Cardiac muscle cell (in vitro differentiated cells and primary cell): ENCODE data around the gene SMIM35. TPM values are rescaled to one million over a fixed set of nuclear protein-coding genes. Genes with fewer than 3 reads are reported as not detected.

Experiments used
- DNase-seq, 2 donors: peaks; one replicate each; pipeline versions ENCODE4 v3.0.0 to v3.0.0-alpha.2; 2010 to 2017; ENCODE audit warnings: low read depth in 1 of 2, low spot score in 1 of 2
- H3K27ac ChIP-seq: fragments of 200-600 bp; sonication (generic); 2 replicates; pipeline ENCODE4 v1.5.1; 2016
- H3K27me3 ChIP-seq: fragments of 200-600 bp; sonication (generic); 2 replicates; pipeline ENCODE4 v1.6.0; 2016; ENCODE audit warnings: control low read depth
- H3K36me3 ChIP-seq: fragments of 200-600 bp; sonication (generic); 2 replicates; pipeline ENCODE4 v1.5.1; 2016; ENCODE audit warnings: control low read depth
- H3K4me1 ChIP-seq: fragments of 200-600 bp; sonication (generic); 2 replicates; pipeline ENCODE4 v1.8.1; 2017; ENCODE audit warnings: low read depth, mild to moderate bottlenecking, mixed run types
- H3K4me3 ChIP-seq: fragments of 200-600 bp; sonication (generic); 2 replicates; pipeline ENCODE4 v1.5.1; 2016; ENCODE audit warnings: mild to moderate bottlenecking
- H3K9me3 ChIP-seq: fragments of 200-600 bp; sonication (generic); 2 replicates; pipeline ENCODE4 v1.5.1; 2017; ENCODE audit warnings: low read depth, mild to moderate bottlenecking, control low read depth
- polyA plus RNA-seq: library from polyadenylated mRNA; unstranded; fragments of >200 nt; fragmentation: Nextera tagmentation; extraction: Ambion mirVana; gene quantifications from 2 replicates; pipeline ENCODE4 v1.2.1, GENCODE V29; 2016
- total RNA-seq: library from RNA; depleted of rRNA; stranded (reverse); fragments of >200 nt; gene quantifications from 2 replicates; pipeline ENCODE4 v1.2.3, GENCODE V29; 2016
- TF ChIP-seq, protein P1 (sequence below): IDR thresholded peaks from 2 replicates; pipeline ENCODE4 v1.5.1; 2012; ENCODE audit warnings: low read depth, mild to moderate bottlenecking, low read length

The SMIM35 gene
- total and polyA plus RNA-seq, 2 experiments from 2014 or later = not detected

DNA sequence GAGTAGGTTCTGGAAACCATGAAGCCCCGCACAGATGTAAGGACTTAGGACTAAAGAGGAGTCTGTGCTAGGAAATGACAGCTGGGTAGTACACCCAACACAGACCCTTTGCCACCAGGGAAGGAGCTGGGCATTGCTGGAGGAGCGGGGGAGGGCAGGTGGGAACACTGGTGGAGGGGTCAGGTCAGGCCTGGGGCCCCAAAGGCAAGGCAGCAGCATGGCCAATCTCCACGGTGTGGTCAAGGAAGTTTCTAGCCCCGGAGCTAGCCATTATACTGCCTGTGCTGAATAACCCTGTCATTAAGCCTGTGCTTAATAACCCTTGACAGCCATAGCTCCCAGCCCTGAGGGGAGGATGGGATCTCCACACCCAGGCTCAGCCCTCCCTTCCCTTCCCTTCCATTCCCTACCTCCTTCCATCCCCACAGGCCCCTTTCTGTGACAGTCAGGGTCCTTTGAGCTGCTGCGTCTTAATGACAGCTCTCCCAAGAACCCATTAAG, 7.8 kb downstream of the SMIM35 start:
- no peaks in the 10 kb centered on the region for H3K36me3 ChIP-seq
- H3K4me1 ChIP-seq = peaks cover 13% of the 10 kb centered on the region
- no peak for DNase-seq
- H3K9me3 ChIP-seq = no peaks in the 10 kb centered on the region
- H3K27ac ChIP-seq = no peak overlapping the region
- TF ChIP-seq, protein P1, sequence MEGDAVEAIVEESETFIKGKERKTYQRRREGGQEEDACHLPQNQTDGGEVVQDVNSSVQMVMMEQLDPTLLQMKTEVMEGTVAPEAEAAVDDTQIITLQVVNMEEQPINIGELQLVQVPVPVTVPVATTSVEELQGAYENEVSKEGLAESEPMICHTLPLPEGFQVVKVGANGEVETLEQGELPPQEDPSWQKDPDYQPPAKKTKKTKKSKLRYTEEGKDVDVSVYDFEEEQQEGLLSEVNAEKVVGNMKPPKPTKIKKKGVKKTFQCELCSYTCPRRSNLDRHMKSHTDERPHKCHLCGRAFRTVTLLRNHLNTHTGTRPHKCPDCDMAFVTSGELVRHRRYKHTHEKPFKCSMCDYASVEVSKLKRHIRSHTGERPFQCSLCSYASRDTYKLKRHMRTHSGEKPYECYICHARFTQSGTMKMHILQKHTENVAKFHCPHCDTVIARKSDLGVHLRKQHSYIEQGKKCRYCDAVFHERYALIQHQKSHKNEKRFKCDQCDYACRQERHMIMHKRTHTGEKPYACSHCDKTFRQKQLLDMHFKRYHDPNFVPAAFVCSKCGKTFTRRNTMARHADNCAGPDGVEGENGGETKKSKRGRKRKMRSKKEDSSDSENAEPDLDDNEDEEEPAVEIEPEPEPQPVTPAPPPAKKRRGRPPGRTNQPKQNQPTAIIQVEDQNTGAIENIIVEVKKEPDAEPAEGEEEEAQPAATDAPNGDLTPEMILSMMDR = no peak
- H3K27me3 ChIP-seq = no peaks in the 10 kb centered on the region
- H3K4me3 ChIP-seq = no peak overlapping the region

DNA sequence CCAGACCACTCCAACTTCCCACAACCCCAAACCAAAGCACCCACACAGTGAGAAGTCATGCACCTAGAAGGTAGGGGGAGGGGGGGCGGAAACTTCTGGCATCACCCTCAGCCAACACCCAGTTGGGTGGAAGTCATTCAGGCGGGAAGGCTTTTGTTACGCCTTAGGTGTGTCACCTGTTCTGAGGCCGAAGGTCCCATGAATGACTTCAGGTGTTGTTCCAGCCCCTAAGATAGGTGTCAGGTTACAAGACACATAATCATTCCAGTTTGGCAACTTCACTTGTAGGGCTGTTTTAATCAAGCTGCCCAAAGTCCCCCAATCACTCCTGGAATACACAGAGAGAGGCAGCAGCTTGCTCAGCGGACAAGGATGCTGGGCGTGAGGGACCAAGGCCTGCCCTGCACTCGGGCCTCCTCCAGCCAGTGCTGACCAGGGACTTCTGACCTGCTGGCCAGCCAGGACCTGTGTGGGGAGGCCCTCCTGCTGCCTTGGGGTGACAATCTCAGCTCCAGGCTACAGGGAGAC, 9.9 kb downstream of the SMIM35 start, which contains the start of gene TMPRSS4:
Gene TMPRSS4 (plus strand): TSS at position 325 of the 528 bp plus-strand sequence. CDS start 225 bp downstream, outside the sequence.
- TF ChIP-seq, protein P1 = no peak
- DNase-seq = no peak
- Histone ChIP-seq H3K4me3 (no peak within 1 kb of the TSS), H3K4me1 (no peaks in the 10 kb centered on the region), H3K9me3 (no peaks in the 10 kb centered on the region), H3K27me3 (no peaks in the 10 kb centered on the region), H3K27ac (no peak within 1 kb of the TSS), H3K36me3 (no peaks in the 10 kb centered on the region)

DNA sequence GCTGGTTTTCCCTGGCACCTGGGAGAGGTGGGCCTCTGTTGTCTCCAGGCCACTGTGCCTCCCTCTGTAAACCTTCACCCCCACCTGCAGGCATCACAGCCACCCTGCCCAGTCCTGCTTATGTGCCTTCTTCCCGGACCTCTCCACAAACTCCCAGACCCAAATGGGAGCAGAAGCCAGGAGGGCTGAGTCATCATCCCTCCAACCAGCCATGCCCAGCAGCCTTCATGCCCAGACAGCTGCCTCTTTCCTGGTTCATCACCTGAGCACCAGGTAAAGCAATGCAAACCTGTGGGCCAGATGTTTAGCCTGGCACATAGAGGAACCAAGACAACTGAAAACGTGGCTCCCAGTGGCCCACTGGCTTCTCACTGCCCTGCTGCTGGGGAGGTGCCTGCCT, 12.0 kb downstream of the SMIM35 start:
- Histone ChIP-seq H3K9me3 (no peaks in the 10 kb centered on the region), H3K4me1 (no peaks in the 10 kb centered on the region), H3K4me3 (no peak overlapping the region), H3K27me3 (no peaks in the 10 kb centered on the region), H3K36me3 (no peaks in the 10 kb centered on the region), H3K27ac (no peak overlapping the region)
- TF ChIP-seq, protein P1 = no peak
- DNase-seq = no peak

DNA sequence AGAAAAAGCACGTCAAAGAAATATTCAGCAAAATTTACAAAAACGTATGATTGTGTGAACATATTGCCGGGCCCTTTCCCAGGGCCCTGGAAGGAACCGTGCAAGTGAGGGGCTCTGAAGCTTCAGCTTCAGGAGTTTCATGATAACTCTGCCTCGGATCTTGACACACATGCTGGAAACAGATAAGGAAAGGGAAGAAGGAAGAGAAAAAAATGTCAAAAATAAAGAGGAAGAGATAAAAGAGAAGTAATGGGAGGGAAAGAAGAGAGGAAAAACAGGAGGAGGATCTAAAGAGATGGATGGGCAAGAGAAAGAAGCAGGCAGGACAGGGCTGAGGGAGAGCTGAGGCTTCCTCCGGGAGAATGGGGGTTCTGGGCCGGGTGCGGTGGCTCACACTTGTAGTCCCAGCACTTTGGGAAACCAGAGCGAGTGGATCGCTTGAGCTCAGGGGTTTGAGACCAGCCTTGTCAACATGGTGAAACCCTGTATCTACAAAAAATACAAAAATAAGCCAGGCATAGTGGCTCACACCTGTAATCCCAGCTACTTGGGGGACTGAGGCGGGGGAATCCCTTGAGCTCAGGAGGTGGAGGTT, 12.6 kb downstream of the SMIM35 start:
- H3K27me3 ChIP-seq = no peaks in the 10 kb centered on the region
- H3K27ac ChIP-seq = no peak overlapping the region
- H3K4me1 ChIP-seq = no peaks in the 10 kb centered on the region
- H3K9me3 ChIP-seq = no peaks in the 10 kb centered on the region
- DNase-seq = no peak
- no peaks in the 10 kb centered on the region for H3K36me3 ChIP-seq
- TF ChIP-seq, protein P1 = no peak
- no peak overlapping the region for H3K4me3 ChIP-seq

DNA sequence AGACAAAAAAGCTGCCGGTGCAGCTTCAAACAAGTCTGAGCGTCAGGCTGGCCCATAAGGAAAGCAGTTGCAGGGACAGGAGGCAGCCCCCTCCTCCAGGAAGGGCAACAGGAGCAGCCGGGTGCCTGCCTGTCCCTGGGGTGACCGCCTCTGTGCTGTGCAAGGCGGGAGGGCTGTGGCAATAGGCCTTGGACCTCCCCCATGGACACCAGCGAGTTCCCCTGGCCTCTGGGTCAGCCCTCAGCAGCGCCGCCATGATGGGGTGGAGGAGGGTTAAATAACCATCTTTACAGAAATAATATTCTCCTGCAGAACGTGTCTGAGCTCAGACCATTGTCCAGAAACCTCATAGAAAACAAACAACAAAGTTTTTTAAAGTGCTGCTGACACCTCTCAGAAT, 13.2 kb downstream of the SMIM35 start:
- Histone ChIP-seq H3K27ac (no peak overlapping the region), H3K4me3 (no peak overlapping the region), H3K4me1 (no peaks in the 10 kb centered on the region), H3K9me3 (no peaks in the 10 kb centered on the region), H3K36me3 (no peaks in the 10 kb centered on the region), H3K27me3 (no peaks in the 10 kb centered on the region)
- TF ChIP-seq, protein P1 = no peak
- no peak for DNase-seq
